HG03280 (cell line): ENCODE results near the gene ENTREP1.

Experiments used
- ATAC-seq: cut with Tn5 transposase; IDR thresholded peaks from one replicate; pipeline ENCODE4 v1.9.1; 2021; ENCODE audit warnings: mild to moderate bottlenecking, moderate library complexity; ENCODE audit not compliant: unreplicated experiment

The ENTREP1 gene

GRCh38 chr9:69363191-69363590 is 38.2 kb downstream of the ENTREP1 start:
- no peak for ATAC-seq

GRCh38 chr9:69364510-69365150 is 39.6 kb downstream of the ENTREP1 start:
- ATAC-seq: no peak

GRCh38 chr9:69370430-69370829 is 45.4 kb downstream of the ENTREP1 start:
- no peak for ATAC-seq

- ATAC-seq: no peak
Measured at GRCh38 chr9:69371001-69371400, 46.0 kb downstream of the ENTREP1 start.

GRCh38 chr9:69376651-69377050 is 51.6 kb downstream of the ENTREP1 start:
- no peak for ATAC-seq

- ATAC-seq: no peak
Measured at GRCh38 chr9:69377291-69377690, 52.3 kb downstream of the ENTREP1 start.

- no peak for ATAC-seq
Measured at GRCh38 chr9:69377981-69378380, 53.0 kb downstream of the ENTREP1 start.

GRCh38 chr9:69379270-69379982 is 54.4 kb downstream of the ENTREP1 start:
- ATAC-seq: no peak

GRCh38 chr9:69380301-69380700 is 55.3 kb downstream of the ENTREP1 start:
- no peak for ATAC-seq

- ATAC-seq: no peak
Measured at GRCh38 chr9:69380811-69381210, 55.8 kb downstream of the ENTREP1 start.

- no peak for ATAC-seq
Measured at GRCh38 chr9:69382135-69382534, 57.1 kb downstream of the ENTREP1 start.

- ATAC-seq: no peak
Measured at GRCh38 chr9:69385581-69386033, 60.6 kb downstream of the ENTREP1 start.

GRCh38 chr9:69386651-69387050 is 61.6 kb downstream of the ENTREP1 start:
- ATAC-seq: no peak

GRCh38 chr9:69388596-69388995 is 63.6 kb downstream of the ENTREP1 start:
- ATAC-seq: no peak

- no peak for ATAC-seq
Measured at GRCh38 chr9:69389437-69389995, 64.5 kb downstream of the ENTREP1 start.

- ATAC-seq: no peak
Measured at GRCh38 chr9:69391487-69391886, 66.5 kb downstream of the ENTREP1 start.

- ATAC-seq: no peak
Measured at GRCh38 chr9:69391946-69392345, 66.9 kb downstream of the ENTREP1 start.

- ATAC-seq: no peak
Measured at GRCh38 chr9:69392826-69393225, 67.8 kb downstream of the ENTREP1 start.

GRCh38 chr9:69393425-69393824 is 68.4 kb downstream of the ENTREP1 start:
- no peak for ATAC-seq

- no peak for ATAC-seq
Measured at GRCh38 chr9:69395718-69396117, 70.7 kb downstream of the ENTREP1 start.

- no peak for ATAC-seq
Measured at GRCh38 chr9:69396759-69397158, 71.7 kb downstream of the ENTREP1 start.
